HG03139 (cell line): ENCODE results near the gene SSU72.
"Not testable (repeated sequence)": the region's sequence is repeated elsewhere in the genome, so short reads cannot be mapped to it uniquely, and the experiment has no call there.

Experiments
- ATAC-seq: cut with Tn5 transposase; IDR thresholded peaks from one replicate; pipeline ENCODE4 v1.9.1; 2021; ENCODE audit not compliant: unreplicated experiment

The SSU72 gene

DNA sequence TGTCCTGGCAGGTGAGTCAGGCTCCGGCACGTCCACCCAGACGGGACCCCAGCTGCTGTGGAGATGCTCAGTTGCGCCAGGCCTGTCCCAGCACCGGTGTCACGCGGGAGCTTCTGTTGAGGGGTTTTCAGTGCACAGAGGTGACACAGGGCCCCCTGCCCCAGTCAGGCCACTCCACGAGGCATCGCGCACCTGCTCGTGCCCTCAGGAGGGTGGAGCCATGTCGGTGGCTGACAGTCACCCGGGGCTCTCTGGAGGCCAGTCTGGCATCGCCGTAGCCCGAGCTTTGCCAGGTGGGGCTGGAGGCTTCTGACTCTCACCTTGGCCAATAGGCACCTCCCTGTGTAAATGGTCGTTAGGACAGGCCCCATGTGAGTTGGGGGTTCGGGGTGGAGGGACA, 45.3 kb downstream of the SSU72 start:
- no peak for ATAC-seq

DNA sequence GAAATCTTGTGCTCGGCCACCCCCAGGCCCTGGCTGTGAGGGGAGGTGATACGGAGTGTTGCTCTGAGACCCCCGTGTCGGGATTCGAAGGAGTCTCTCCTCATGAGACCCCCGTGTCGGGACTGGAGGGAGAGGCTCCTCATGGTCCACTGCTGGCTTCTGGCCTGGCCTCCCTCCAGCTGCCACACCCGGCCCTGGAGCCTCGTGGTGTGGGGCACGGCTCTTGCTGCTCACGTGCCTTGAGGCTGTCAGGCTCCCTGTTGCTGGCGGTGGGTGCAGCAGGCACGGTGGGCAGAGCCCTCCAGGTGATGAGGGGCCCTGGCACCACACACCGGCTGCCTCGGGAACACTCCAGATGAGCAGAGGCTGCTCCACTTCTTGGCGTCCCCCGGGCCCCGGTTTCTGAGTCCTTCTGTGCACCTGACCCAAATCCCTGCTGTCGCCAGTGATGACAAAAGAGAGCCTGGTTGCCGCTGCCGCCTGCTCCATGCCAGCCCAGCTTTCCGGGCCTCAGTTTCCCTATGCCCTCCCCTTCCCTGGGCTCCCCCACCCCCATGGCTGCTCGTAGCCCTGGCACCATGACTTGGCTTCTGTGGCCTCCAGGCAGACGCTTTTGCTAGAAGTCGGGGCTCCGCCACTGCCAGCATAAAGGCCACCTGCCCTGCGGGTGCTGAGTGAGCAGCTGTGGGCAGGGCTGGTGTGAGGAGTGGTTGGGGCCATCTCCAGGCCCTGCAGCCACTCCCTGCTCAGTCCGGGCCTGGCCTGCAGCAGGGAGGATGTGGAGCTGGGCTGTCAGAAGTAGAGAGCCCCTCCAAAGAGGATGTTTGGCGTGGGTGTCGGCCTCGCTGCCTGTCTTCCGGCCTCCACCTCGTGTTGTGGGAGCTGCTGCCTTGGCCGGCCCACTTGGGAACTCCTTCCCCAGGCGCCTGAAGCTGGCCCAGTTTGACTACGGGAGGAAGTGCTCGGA, 46.1 kb downstream of the SSU72 start:
- ATAC-seq = no peak

DNA sequence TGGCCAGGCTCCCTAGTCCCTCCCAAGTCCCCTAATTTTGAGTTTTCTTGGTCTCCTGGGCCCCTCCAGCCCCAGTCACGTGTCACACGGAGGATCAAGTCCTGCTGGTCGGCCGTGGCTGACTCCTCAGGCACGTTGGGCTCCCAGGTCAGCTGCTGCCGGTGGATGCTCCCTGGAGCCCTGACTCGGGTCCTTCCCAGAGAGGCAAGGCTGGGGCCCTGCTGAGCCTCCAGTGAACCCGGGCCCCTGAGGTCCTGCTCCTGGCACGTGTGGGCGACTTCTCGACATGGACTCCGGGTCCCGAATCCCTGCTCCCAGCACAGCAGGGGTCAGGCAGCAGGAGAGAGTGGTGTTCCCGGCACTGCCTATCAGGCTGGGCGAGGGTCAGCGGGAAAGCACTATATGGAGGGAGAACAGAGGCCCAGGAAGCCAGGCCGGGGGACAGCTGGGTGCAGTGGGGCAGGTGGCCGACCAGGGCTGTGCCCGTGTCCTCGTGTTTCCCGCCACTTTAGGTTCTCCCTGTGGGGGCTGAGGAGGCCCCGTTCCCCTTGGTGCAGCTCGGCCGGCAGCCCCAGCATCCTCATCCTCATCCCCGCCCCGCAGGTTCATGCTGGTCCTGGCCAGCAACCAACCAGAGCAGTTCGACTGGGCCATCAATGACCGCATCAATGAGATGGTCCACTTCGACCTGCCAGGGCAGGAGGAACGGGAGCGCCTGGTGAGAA, 47.4 kb downstream of the SSU72 start:
- ATAC-seq = no peak

- ATAC-seq = not testable (repeated sequence)
Measured at GRCh38 chr1:1526476-1526875, 48.2 kb downstream of the SSU72 start.

DNA sequence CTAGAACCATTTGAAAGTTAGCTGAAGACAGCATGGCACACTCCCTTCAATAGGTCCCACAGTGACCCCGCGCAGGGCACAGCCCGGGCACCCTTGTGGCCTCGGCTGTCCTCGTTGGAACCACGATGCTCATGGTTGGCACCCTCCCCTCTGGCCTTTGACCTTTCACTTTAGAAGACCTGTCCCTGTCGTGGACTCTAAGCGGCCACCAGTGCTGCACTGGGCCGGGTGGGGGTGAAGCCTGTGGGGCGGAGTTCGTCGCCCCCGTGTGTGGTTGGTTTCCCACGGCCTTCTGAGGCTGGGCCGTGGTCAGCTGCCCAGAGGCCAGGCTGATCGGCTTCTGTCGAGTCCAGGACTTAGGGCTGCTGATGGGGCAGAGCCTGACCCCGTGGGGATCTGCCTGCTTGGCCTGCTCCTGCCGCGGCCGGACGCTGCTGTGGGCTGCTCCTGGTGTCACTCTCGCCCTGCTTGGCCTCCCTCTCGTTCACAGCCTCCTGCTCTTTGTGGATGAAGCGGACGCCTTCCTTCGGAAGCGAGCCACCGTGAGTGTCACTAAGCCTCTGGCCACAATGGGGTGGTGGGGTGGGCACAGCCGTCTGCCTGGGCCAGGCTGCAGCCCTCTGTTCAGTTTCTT, 49.8 kb downstream of the SSU72 start:
- ATAC-seq = not testable (repeated sequence)

GRCh38 chr1:1523651-1524050, 51.0 kb downstream of the SSU72 start:
- not testable (repeated sequence) for ATAC-seq

- ATAC-seq = not testable (repeated sequence)
Measured at GRCh38 chr1:1523226-1523625, 51.4 kb downstream of the SSU72 start.

GRCh38 chr1:1522536-1522935, 52.1 kb downstream of the SSU72 start:
- ATAC-seq = not testable (repeated sequence)

DNA sequence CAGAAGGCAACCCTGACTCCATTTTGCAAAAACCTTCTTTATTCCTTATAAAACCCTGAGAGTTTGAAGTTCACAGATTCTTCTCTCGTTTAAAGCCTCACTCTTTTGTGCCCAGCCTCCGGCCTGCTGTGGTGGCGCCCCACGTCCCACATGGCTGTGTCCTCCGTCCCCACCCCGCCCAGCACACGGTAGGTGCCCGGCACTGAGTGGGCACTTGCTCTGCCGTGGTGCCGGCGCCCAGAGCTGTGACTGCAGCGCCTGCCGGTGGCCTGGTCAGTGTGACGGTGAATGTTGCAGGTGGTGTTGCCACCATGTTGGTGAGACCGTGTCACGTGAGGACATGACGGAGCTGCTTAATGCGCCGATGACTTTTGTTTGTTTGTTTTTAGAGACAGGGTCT, 53.3 kb downstream of the SSU72 start:
- no peak for ATAC-seq

DNA sequence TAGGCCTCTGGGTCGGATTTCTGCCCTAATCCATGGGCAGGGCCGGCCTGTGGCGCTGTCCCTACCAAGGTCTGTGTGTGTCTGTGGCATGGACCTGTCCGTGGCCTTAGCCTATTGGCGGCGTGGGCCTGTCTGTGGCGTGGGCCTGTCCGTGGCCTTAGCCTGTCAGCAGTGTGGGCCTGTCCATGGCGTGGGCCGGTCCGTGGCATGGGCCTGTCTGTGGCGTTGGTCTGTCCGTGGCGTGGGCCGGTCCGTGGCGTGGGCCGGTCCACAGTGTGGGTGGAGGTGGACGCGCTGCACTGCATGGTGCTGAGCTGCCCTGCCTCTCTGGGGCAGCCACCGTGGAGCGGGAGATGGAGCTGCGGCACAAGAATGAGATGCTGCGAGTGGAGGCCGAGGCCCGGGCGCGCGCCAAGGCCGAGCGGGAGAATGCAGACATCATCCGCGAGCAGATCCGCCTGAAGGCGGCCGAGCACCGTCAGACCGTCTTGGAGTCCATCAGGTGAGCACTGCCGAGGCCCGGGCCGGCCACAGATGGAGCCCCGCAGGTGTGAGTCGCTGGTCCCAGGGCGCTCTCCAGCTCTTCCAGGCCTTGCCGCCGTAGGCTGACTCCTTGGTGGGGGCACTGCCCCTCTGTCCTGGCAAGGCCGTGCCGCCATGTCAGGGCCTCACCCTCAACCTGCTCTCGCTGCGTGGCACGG, 54.7 kb downstream of the SSU72 start:
- not testable (repeated sequence) for ATAC-seq

DNA sequence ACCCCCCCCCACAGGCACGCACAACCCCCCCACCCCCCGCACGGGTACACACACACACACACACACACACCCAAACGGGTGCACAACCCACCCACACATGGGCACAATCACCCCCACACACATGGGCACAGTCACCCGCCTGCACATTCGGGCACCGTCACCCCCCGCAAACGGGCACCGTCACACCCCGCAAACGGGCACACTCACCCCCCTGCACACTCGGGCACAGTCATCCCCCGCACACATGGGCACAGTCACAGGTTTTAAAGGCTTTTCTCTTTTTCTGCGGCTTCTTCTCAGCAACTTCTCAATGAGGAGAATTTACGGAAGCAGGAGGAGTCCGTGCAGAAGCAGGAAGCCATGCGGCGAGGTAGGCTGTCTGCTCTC, 56.0 kb downstream of the SSU72 start:
- not testable (repeated sequence) for ATAC-seq

DNA sequence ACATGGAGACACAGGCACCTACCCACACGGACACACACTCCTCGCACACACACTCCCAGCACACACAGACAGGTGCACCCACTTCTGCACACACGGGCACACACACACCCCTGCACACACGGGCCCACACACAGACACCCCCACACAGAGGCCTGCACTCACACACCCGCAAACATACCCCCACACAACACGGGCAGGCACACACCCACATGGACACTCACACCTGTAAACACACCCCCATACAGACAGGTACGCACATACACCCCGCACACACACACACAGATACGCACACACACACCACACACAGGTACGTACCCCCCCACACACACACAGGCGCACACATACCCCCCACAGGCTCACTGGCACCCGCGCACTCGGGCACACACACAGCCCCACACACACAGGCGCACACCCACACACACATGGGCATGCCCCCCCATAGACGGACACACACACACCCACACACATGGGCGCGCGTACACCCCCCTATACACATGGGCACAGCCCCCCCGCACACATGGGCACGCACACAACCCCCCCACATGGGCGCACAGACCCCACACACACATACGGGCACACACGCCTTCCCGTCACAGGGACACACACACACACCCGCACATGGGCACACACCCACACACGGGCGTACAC, 56.6 kb downstream of the SSU72 start:
- no peak for ATAC-seq

- ATAC-seq = not testable (repeated sequence)
Measured at GRCh38 chr1:1516923-1517322, 57.7 kb downstream of the SSU72 start.

DNA sequence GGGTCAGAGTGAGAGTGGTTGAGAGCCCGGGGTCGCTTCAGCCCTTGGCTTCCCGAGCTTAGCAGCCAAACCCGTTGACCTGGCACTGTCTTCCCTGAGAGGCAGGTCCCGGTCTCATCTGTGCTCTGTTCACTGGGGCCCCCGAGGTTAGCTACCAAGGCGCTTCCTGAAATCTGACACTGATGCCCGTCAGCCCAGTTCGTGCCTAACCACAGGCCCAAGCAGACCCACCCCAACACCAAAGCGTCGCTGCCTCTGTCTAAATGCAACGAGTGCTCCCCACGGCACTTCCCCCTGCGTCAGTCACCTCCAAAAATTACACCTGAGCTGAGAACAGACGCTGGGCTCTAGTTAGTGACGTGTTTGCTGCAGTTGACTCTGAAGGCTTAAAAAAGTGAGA, 60.3 kb downstream of the SSU72 start:
- ATAC-seq = not testable (repeated sequence)

DNA sequence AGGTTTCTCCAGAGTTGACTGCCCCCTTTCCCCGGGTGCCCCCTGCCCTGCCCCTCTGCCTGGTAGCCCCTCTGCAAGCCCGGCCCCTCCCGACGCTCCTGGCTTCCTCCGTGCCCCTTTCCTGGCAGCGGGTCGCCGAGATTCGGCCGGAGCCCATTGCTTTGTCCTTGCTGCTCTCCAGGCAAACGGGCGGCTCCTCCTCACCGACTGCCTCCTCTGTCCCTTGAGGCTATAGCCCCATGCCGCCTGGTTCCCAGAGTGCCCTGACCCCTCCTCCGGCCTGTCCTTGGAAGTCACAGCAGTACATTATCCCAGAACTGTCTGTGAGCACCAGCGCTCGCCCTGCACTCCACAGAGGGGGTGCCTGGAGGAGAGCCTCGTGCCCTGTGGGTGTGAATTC, 61.0 kb downstream of the SSU72 start:
- ATAC-seq = not testable (repeated sequence)

DNA sequence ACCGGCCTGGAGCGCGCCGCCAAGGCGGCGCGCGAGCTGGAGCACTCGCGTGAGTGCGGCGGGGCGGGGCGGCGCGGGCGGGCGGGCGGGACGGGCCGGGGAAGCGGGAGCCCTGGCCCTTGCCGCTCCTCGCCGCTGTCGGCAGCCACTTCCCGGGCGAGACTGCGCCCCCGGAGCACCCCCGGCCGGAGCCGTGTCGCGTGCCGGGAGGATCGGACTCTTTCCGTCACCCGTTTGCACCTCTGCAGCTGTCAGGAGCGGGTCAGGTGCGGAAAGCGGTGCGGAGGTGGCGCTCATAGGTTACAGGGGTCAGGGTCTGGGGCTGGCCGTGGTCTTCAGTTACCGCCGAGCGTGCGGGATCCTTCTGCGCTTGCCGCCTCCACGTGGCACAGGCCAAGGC, 62.2 kb downstream of the SSU72 start:
- not testable (repeated sequence) for ATAC-seq

- peak; percentile 79 for ATAC-seq
Measured at GRCh38 chr1:1511533-1512285, 63.0 kb downstream of the SSU72 start, which contains the start of gene ATAD3A. ATAD3A (plus strand) TSS chr1:1512162; CDS start chr1:1512269, 107 bp downstream.

GRCh38 chr1:1510912-1511532, 63.6 kb downstream of the SSU72 start:
- no peak for ATAC-seq

- ATAC-seq = not testable (repeated sequence)
Measured at GRCh38 chr1:1509465-1509850, 65.2 kb downstream of the SSU72 start.
